HK-2 (cell line): ENCODE measurements around the gene IL18R1.

Source experiments
- DNase-seq: peaks from one replicate; pipeline ENCODE4 v3.0.0-alpha.2; 2018; ENCODE audit not compliant: unreplicated experiment

The IL18R1 gene

GRCh38 chr2:102387763-102388546 lies 32.4 kb downstream of the IL18R1 start:
- DNase-seq, result no peak

- DNase-seq, result no peak
Observed at GRCh38 chr2:102391565-102391964, 36.0 kb downstream of the IL18R1 start.

GRCh38 chr2:102392096-102392495 lies 36.5 kb downstream of the IL18R1 start:
- no peak for DNase-seq

- no peak for DNase-seq
Observed at GRCh38 chr2:102392942-102393341, 37.3 kb downstream of the IL18R1 start.

- DNase-seq, result no peak
Observed at GRCh38 chr2:102396012-102396411, 40.4 kb downstream of the IL18R1 start.

- DNase-seq, result no peak
Observed at GRCh38 chr2:102397209-102397608, 41.6 kb downstream of the IL18R1 start.

GRCh38 chr2:102399499-102400141 lies 44.0 kb downstream of the IL18R1 start:
- DNase-seq, result no peak

GRCh38 chr2:102401456-102401855 lies 45.9 kb downstream of the IL18R1 start:
- DNase-seq, result no peak

GRCh38 chr2:102401865-102402264 lies 46.3 kb downstream of the IL18R1 start:
- no peak for DNase-seq

- no peak for DNase-seq
Observed at GRCh38 chr2:102410952-102411351, 55.4 kb downstream of the IL18R1 start.

- no peak for DNase-seq
Observed at GRCh38 chr2:102412199-102412598, 56.6 kb downstream of the IL18R1 start.

- no peak for DNase-seq
Observed at GRCh38 chr2:102417946-102418345, 62.4 kb downstream of the IL18R1 start.

GRCh38 chr2:102418421-102418961 lies 62.9 kb downstream of the IL18R1 start:
- no peak for DNase-seq

- DNase-seq, result no peak
Observed at GRCh38 chr2:102420290-102420689, 64.7 kb downstream of the IL18R1 start.

- no peak for DNase-seq
Observed at GRCh38 chr2:102421890-102422759, 66.5 kb downstream of the IL18R1 start.

- no peak for DNase-seq
Observed at GRCh38 chr2:102422910-102423309, 67.3 kb downstream of the IL18R1 start, which contains the start of gene IL18RAP. IL18RAP (plus strand) TSS chr2:102423160; CDS start chr2:102423278, 118 bp downstream.

- DNase-seq, result no peak
Observed at GRCh38 chr2:102423368-102423767, 67.8 kb downstream of the IL18R1 start.

GRCh38 chr2:102424754-102425153 lies 69.2 kb downstream of the IL18R1 start:
- no peak for DNase-seq

GRCh38 chr2:102425441-102426132 lies 70.0 kb downstream of the IL18R1 start:
- DNase-seq, result no peak

- DNase-seq, result no peak
Observed at GRCh38 chr2:102427249-102427648, 71.7 kb downstream of the IL18R1 start.

- DNase-seq, result no peak
Observed at GRCh38 chr2:102428573-102428972, 73.0 kb downstream of the IL18R1 start.
